Activated CD4-positive, alpha-beta T cell treated with anti-CD3 and anti-CD28 coated beads for 24 hours (primary cell): ENCODE results near the gene GPR180.
"Not testable (repeated sequence)": the region's sequence is repeated elsewhere in the genome, so short reads cannot be mapped to it uniquely, and the experiment has no call there.

Experiments used
- DNase-seq, 2 donors: peaks; one replicate each; pipeline ENCODE4 v3.0.0-alpha.2; 2020; ENCODE audit warnings: low read depth in 2 of 2

GPR180 gene

GRCh38 chr13:94596575-94596971, 5.1 kb upstream of the GPR180 start:
- no peak for DNase-seq

- no peak for DNase-seq
These were observed 3.4 kb upstream of the GPR180 start for GRCh38 chr13:94598281-94598680.

- no peak for DNase-seq
These were observed 1.8 kb upstream of the GPR180 start for GRCh38 chr13:94599877-94600276.

- no peak for DNase-seq
These were observed 810 bp downstream of the GPR180 start for GRCh38 chr13:94602467-94602866.

- DNase-seq: no peak
These were observed 5.4 kb downstream of the GPR180 start for GRCh38 chr13:94607056-94607455.

GRCh38 chr13:94607939-94608338, 6.3 kb downstream of the GPR180 start:
- no peak for DNase-seq

GRCh38 chr13:94608586-94608985, 6.9 kb downstream of the GPR180 start:
- DNase-seq: no peak

- no peak for DNase-seq
These were observed 7.5 kb downstream of the GPR180 start for GRCh38 chr13:94609196-94609595.

GRCh38 chr13:94610475-94610874, 8.8 kb downstream of the GPR180 start:
- DNase-seq: no peak

GRCh38 chr13:94612050-94612449, 10.4 kb downstream of the GPR180 start:
- no peak for DNase-seq

- DNase-seq: no peak
These were observed 11.4 kb downstream of the GPR180 start for GRCh38 chr13:94613051-94613450.

DNA sequence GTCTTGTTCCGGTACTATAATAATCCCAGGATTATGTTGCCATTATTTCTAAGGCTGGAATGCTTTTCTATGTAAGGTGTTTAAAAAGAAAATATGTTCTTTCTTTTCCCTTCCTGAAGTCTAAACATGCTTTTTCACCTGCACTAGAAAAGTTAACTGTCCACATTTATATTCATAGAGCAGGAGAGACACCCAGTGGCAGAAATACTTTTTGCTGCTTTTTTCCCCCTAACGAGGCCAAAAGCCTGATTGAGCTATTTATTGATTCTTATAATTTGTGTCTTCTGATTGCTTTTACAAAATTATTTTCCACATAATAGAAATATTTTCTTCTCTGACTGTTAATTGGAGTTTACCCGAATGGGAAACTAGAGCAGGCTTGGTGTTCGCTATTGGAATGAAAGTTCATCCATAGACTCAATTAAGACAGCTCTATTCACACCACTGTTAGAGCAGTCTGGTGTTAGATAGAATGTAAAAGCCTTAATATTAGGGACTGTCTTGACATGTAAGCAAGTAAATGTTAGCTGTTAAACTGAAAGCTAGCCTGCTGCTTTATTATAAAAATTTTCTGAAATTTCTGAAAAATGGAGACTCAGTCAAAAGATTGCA, 15.8 kb downstream of the GPR180 start:
- DNase-seq: peak in 1 of 2 donors; percentile 23

DNA sequence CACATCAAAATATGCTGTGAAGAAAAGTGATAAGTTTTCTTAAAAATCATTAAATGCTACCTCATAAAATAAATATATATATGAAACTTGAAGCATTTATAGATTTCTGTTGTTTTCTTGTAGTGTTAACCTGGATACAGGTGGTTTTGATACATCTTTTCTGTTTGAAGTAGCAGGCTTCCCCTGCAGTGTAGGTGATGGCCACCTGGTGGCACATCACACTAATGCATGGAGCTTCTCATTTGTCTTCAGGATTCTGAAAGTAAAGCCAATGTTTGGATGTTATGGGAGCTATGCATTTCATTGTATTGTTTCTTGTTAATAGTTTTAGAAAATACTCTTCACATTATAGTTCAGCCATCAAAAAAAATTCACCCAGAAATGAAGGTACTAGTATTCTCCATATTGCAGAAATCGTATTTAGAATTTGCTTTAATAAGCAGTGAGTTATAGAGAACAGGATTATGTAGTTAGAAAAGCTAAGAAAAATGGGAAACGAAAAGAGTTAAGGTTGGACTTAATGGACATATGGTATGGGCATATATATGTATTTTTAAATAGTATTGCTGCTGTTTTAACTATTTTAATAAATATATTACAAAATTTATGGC, 18.7 kb downstream of the GPR180 start:
- DNase-seq: no peak

- no peak for DNase-seq
These were observed 20.7 kb downstream of the GPR180 start for GRCh38 chr13:94622344-94622743.

DNA sequence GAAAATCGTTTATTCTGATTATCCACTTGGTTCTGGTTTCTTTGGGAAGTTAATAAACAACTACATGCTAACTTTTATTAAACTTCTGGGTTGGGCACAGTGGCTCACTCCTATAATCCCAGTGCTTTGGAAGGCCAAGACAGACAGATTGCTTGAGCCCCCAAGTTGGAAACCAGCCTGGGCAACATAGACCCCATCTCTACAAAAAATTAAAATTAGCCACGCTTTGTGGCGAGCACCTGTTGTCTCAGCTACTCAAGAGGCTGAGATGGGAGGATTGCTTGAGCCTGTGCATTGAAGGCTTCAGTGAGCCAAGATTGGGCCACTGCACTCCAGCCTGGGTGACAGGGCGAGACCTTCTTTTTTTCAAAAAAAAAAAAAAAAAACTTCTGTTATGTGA, 21.7 kb downstream of the GPR180 start:
- DNase-seq: no peak

DNA sequence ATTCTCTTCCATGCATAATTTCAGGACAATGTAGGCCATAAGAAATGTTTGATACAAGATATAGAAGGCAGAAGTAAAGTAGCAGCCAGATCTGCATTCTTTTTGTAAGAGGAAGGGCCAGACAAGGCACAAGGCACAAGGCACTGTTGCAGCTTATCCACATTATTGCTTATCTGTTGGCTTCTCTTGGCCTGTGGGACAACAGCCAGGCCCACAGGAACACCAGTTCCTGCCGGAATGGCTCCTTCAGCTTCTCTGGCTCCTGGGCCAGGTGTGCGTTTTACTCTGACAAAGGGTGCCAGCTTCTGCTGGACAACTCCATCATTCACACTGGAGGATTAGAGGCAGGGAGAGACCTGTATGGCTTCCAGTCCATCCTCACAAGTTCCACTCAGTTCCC, 29.2 kb downstream of the GPR180 start:
- DNase-seq: no peak

GRCh38 chr13:94632226-94632980, 30.7 kb downstream of the GPR180 start:
- no peak for DNase-seq

- DNase-seq: not testable (repeated sequence)
These were observed 34.4 kb downstream of the GPR180 start for GRCh38 chr13:94636096-94636495.

DNA sequence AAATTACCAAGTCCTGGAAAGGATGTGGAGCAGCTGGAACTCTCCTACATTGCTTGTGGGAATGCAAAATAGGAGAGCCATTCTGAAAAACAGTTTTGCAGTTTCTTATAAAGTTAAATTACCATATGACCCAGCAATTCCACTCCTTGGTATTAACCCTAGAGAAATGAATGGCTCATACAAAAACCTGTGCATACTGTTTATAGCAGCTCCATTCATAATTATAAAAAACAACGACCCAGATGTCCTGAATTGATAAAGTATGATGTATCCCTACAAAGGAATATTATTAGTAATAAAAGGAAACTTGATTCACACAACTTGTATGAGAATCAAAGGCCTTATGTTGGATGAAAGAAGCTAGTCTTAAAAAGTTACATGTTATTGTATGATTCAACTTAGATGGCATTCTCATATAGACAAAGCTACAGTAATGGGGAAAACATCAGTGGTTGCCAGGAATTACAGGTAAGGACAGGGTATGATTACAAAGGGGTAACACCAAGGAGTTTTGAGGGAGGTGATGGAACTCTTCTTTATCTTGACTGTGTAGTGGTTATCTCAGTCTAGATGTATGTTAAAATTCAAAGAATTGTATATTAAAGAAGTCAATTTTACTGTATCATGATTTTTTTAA, 35.4 kb downstream of the GPR180 start:
- DNase-seq: no peak

DNA sequence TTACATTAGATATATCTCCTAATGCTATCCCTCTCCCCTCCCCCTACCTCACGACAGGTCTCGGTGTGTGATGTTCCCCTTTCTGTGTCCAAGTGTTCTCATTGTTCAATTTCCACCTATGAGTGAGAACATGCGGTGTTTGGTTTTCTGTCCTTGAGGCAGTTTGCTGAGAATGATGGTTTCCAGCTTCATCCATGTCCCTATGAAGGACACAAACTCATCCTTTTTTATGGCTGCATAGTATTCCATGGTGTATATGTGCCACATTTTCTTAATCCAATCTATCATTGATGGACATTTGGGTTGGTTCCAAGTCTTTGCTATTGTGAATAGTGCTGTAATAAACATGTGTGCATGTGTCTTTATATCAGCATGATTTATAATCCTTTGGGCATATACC, 36.0 kb downstream of the GPR180 start:
- DNase-seq: not testable (repeated sequence)

DNA sequence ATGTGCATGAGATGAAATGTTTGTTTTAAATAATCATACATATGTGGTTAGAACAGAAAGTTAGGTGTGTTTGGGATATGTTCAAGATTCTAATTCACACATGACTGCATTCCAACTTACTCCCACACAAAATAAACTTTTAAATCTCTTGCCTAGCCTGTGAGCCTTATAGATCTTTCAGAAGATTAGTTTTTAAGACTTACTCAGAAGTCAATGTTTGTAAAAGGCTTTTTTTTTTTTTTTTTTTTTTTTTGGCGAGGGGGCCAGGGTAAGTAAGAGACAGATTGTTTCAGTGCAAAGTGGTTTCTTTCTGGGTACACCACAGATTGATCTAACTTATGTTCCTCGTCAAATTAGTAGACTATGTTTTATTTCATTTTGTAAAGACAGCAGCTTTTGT, 39.1 kb downstream of the GPR180 start:
- DNase-seq: no peak

GRCh38 chr13:94641409-94641941, 39.8 kb downstream of the GPR180 start:
- no peak for DNase-seq
